GM08714 (cell line): ENCODE data around the gene SYP.
"Not testable (repeated sequence)": the region's sequence is repeated elsewhere in the genome, so short reads cannot be mapped to it uniquely, and the experiment has no call there.

Experiments
- H3K4me3 ChIP-seq: fragments of 200-500 bp; sonication (Bioruptor generic); 2 replicates; pipeline ENCODE4 v1.5.1; 2014; ENCODE audit warnings: mild to moderate bottlenecking, low read length, inconsistent platforms
- ZNF274 ChIP-seq: IDR thresholded peaks from 2 replicates; pipeline ENCODE4 v1.6.1; 2012; ENCODE audit warnings: mild to moderate bottlenecking, low read depth, low read length

SYP gene

DNA sequence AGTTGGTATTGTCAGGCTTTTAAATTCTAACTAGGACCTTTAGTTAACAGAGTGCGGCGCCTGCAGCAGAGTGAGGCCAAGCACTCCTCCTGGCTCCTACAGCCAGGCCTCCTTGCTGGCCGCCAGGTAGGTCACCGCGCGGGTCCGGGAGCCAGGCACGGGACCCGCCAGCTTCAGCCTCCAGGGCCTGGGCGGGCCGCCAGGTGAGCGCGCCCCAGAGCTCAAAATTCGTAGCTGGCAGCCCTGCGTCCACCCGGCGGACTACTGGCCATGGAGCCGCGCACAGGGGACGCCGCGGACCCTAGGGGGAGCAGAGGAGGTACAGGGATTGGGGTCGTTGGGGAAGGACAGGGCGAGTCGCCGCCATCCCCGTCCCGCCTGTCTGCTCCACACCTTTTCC lies 37.4 kb downstream of the SYP start, which contains the start of gene MAGIX:
MAGIX (plus strand) TSS at position 139 of the 400 bp plus-strand sequence; CDS start at position 271, 132 bp downstream.
- H3K4me3 ChIP-seq, result peak within 1 kb of the TSS; percentile 38; the same call in 1 of the 2 replicates
- TF ChIP-seq ZNF274, result no peak

DNA sequence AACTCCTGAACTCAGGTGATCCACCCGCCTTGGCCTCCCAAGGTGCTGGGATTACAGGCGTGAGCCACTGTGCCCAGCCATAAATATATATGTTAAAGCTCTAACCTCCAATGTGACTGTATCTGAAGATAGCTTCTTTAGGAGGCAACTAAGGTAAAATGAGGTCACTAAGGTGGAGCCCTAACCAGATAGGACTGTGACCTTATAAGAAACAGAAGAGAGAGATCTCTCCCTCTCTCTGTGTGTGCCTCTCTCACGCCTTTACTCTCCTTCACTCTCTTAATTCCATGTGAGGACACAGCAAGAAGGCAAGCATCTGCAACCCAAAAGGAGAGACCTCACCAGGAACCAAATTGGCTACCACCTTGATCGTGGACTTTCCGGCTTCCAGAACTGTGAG lies 38.4 kb downstream of the SYP start:
- H3K4me3 ChIP-seq, result no peak overlapping the region
- no peak for TF ChIP-seq ZNF274

DNA sequence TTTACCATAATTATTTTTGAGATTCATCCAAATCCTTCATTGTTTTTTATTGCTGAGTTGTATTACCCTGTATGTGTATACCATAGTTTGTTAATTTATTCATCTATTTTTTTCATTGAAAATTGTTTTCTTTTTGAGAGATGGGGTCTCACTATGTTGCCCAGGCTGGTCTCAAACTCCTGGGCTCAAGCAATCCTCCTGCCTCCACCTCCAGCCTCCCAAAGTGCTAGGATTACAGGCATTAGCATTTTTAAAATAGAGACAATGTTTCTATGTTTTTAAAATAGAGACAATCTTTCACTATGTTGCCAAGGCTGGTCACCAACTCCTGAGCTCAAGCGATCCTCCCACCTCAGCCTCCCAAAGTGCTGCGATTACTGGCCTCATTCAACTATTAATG lies 39.1 kb downstream of the SYP start:
- no peak for TF ChIP-seq ZNF274
- H3K4me3 ChIP-seq, result no peak overlapping the region

DNA sequence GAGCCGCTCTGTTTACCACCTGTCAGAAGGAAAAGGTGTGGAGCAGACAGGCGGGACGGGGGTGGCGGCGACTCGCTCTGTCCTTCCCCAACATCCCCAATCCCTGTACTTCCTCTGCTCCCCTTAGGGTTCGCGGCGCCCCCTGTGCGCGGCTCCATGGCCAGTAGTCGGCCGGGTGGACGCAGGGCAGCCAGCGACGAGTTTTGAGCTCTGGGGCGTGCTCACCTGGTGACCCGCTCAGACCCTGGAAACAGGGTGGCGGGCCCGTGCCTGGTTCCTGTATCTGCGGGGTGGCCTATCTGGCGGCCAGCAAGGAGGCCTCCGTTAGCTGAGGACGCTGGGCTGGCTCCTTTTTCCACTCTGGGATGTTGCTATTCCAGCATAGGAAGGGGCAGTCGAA lies 42.8 kb downstream of the SYP start:
- no peak for TF ChIP-seq ZNF274
- H3K4me3 ChIP-seq, result no peak overlapping the region

DNA sequence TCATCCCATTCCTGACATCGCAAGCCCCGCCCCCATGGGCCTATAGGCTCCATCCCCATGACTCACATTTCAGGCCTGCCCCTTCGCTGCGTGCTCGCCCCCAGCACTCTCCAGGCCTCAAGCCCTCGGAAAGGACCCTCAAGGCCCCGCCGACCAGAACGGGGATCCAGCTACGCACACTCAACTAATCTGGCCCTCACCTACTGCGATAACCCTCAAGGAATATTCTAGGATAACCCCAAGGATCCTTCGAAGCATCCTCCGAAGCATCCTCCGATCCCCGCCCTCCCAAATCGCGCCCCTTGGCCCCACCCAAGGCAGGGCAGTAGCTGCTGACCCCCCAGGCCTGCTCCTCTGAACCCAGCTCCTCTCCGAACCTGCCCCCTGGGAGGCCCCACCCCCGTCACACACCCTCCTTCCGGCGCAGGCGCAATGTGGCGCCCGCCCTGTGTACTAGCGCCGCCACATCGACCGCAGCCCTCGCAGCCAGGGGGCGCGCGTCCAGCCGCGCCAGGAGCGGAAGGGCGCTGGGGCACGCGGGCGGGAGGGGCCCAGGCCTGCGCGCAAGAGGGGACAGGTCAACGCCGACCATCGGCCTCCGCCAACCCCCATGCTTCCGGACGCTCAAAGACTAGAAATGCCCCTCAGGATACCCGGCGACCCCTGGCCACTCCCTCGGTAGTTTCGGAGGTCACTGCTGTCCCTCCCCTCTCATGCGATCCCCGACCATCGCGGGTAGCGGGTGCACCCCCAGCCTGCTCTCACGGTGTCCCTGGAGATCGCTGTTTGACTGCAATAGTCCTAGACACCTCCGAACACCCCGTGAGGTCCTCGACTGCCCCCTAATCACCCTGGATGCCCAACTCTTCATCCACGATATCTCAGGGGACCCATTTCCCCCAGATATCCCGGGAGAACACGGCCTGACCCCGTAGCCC lies 43.8 kb downstream of the SYP start:
- peak overlapping the region; percentile 60; the same call in 1 of the 2 replicates for H3K4me3 ChIP-seq
- TF ChIP-seq ZNF274, result no peak

DNA sequence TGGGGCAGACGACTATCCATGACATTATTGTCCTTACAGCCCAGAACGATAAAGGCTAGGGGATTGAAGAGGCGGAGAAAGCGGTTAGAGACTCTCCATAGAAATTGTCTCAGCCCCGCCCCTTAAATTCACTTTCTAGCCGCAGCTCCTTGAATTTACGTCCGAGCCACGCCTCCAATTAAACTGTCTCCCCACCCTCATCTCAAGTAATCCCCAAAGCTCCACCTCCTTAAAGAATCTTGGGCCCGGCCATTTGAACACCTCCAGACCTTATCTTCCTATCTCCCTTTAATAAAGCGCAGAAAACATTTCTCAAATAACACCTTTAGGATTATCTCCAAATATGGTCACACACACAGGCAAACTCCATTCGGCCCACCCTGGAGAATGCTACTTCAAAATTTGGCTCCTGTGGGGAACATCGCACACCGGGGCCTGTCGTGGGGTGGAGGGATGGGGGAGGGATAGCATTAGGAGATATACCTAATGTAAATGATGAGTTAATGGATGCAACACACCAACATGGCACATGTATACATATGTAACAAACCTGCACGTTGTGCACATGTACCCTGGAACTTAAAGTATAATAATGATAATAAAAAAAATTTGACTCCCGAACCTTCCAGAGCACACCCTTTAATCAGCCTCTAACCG lies 44.6 kb downstream of the SYP start:
- TF ChIP-seq ZNF274, result no peak

DNA sequence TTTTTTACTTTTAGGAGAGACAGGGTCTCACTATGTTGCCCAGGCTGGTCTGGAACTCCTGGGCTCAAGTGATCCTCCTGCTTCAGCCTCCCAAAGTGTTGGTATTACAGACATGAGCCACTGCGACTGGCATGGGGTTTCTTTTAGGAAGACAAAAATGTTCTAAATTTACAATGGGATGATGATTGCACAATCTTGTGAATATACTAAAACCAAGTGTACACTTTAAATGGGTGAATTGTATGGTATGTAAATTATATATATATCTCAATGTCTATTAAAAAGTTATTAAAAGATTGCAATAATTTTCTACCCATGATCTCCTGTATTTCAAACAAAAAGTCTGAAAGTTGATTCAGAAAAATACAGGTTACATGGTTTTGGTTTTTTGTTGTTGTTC lies 46.5 kb downstream of the SYP start:
- TF ChIP-seq ZNF274, result no peak
- no peak overlapping the region for H3K4me3 ChIP-seq

More for the DNA sequence above, 44.6 kb downstream of the SYP start:
- H3K4me3 ChIP-seq, result peak overlapping the region; percentile 60; the same call in 1 of the 2 replicates

DNA sequence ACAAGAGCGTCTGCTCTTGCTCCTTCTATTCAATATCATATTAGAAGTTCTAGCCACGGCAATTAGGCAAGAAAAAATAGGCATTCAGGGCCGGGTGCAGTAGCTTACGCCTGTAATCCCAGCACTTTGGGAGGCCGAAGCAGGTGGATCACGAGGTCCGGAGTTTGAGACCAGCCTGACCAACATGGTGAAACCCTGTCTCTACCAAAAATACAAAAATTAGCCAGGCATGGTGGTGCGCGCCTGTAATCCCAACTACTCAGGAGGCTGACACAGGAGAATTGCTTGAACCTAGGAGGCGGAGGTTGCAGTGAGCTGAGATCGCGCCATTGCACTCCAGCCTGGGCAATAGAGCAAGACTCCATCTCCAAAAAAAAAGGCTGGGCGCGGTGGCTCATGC lies 50.7 kb downstream of the SYP start:
- not testable (repeated sequence) for H3K4me3 ChIP-seq

DNA sequence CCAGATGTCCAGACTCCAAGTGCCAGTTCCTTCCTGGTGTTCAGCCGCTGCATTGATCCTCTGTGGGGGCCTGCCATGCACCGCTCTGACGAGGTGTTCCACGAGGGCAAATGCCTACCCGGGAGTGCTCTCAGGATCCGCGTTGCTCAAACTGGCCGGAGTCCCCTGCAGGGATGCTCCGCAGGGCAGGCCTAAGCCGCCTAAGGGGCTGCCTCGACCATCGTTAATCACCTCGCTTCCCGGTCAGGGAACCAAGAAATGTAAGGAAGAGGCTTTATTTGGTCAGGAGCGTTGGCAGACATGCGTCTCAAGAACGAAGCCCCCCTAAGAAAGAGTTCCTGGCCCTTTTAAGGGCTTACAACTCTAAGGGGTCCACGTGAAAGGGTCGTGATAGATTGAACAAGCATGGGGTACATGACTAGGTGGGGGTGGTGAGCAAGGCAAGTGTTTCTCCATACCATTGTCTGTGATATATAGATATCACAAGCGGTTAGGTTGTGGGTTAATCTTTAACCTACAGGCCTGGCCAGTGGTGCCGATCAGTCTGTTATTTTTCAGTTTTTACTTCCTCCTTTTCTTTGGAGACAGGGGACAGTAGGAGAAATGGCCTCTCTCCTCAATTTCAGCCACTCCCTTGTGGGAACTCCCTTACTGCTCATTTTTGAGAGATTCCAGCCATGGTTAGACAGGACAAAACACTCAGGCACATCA lies 51.4 kb downstream of the SYP start:
- H3K4me3 ChIP-seq, result not testable (repeated sequence)

DNA sequence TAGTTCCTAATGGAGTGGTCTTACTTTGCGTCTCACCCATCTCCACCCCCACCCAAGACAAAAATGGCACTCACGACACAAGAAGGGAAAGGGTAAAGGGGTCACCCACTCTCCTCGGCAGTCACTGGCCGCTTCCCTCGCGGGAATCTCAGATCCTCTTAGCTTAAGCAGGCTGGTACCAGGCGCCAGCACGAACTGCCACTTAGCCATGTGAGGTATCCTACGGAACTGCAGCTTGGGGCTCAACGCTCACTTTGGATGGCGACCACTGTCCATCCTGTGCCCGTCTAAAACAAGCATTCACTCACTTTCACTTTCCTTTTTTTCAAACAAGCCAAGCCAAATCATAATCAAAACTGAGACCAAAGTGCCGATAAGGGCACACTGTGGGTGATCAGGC lies 52.1 kb downstream of the SYP start:
- TF ChIP-seq ZNF274, result no peak
- H3K4me3 ChIP-seq, result no peak overlapping the region

DNA sequence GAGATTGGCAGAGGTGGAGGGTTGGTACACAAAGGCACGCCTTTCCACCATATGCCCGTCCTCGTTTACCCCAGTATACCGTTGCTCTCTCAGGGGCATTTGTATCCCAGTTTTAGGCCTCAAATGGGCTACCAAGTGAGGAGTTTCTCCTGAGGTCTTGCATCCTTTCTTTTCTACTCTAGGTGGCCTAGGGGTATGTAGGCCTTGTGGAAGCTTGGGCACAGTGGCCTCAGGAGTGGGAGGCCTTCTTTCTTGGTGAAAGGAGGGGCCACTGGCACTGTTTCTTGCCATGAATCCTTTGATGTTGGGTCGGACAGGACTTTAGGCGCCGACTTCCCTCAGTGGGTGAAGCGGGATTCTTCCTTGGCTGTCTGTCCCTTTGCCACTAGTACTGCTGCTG lies 52.7 kb downstream of the SYP start:
- no peak for TF ChIP-seq ZNF274

DNA sequence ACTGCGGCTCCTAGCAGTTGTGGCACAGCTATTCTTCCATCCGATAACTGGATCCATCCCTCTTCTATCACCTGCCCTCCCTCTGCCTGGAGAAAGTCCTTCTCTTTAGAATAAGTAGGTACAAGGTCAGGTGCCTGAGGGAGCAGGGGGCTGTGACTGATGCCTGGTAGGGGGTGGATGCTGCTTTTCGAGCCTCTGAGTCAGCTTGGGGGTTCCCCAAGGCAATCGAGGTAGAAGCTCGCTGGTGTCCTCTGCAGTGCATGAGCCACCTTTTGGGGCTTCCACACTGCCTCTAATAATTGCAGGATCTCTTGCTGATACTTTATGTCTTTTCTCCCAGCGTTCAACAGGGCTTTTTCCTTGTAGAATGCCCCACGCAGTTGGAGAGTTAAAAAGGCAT lies 56.8 kb downstream of the SYP start:
- H3K4me3 ChIP-seq, result not testable (repeated sequence)

More for the DNA sequence above, 52.7 kb downstream of the SYP start:
- H3K4me3 ChIP-seq, result no peak overlapping the region

DNA sequence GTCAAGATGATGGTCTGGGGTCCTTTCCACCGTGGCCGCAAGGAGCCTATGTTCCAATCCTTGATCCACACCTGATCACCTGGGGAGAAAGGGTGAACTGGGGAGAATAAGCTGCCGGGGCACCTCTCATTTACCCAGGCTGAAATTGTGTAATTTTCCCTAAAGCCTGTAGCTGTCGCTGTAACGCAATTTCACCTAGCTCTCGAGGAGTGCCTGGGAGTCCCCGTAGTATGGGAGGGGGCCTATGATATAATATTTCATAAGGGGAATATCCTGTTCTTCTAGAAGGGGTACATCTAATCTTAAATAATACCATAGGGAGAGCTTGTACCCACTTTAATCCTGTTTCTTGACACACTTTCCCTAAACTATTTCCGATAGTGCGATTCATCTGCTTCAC lies 57.7 kb downstream of the SYP start:
- not testable (repeated sequence) for H3K4me3 ChIP-seq

DNA sequence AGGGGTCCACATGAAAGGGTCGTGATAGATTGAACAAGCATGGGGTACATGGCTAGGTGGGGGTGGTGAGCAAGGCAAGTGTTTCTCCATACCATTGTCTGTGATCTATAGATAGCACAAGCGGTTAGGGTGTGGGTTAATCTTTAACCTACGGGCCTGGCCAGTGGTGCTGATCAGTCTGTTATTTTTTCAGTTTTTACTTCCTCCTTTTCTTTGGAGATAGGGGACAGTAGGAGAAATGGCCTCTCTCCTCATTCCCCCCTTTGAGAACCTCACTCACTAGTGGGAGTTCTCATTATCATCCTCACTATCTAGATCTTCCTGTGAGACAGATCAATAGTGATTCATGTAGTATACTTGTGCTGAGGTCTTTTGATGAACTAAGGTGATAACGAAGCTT lies 60.3 kb downstream of the SYP start:
- TF ChIP-seq ZNF274, result no peak

More for the DNA sequence above, 60.3 kb downstream of the SYP start:
- no peak overlapping the region for H3K4me3 ChIP-seq
